ENCODE results near the gene LRBA.
"Not testable (repeated sequence)": the region's sequence is repeated elsewhere in the genome, so short reads cannot be mapped to it uniquely, and the experiment has no call there.

Gene LRBA

GRCh38 chr4:151015459-151016347, 619 bp upstream of the LRBA start:
- DNase-seq (ENCODE audit: low read depth, low spot score), result peak; percentile 94

GRCh38 chr4:151013944-151014343, 1.1 kb downstream of the LRBA start:
- DNase-seq (ENCODE audit: low read depth, low spot score), result no peak

GRCh38 chr4:151013491-151013890, 1.6 kb downstream of the LRBA start:
- DNase-seq (ENCODE audit: low read depth, low spot score), result no peak

- peak; percentile 39 for DNase-seq (ENCODE audit: low read depth, low spot score)
Observed at GRCh38 chr4:151012820-151013219, 2.3 kb downstream of the LRBA start.

- DNase-seq (ENCODE audit: low read depth, low spot score), result no peak
Observed at GRCh38 chr4:151012376-151012775, 2.7 kb downstream of the LRBA start.

- DNase-seq (ENCODE audit: low read depth, low spot score), result no peak
Observed at GRCh38 chr4:151004222-151004621, 10.9 kb downstream of the LRBA start.

- DNase-seq (ENCODE audit: low read depth, low spot score), result no peak
Observed at GRCh38 chr4:151000747-151001429, 14.2 kb downstream of the LRBA start.

- DNase-seq (ENCODE audit: low read depth, low spot score), result no peak
Observed at GRCh38 chr4:150999086-150999485, 16.0 kb downstream of the LRBA start.

- DNase-seq (ENCODE audit: low read depth, low spot score), result no peak
Observed at GRCh38 chr4:150997141-150997540, 17.9 kb downstream of the LRBA start.

- no peak for DNase-seq (ENCODE audit: low read depth, low spot score)
Observed at GRCh38 chr4:150994721-150995120, 20.4 kb downstream of the LRBA start.

- not testable (repeated sequence) for DNase-seq (ENCODE audit: low read depth, low spot score)
Observed at GRCh38 chr4:150993577-150993976, 21.5 kb downstream of the LRBA start.

GRCh38 chr4:150990993-150991392, 24.1 kb downstream of the LRBA start:
- no peak for DNase-seq (ENCODE audit: low read depth, low spot score)

- no peak for DNase-seq (ENCODE audit: low read depth, low spot score)
Observed at GRCh38 chr4:150990250-150990649, 24.8 kb downstream of the LRBA start.

- DNase-seq (ENCODE audit: low read depth, low spot score), result no peak
Observed at GRCh38 chr4:150988238-150988637, 26.8 kb downstream of the LRBA start.

GRCh38 chr4:150987204-150987603, 27.9 kb downstream of the LRBA start:
- no peak for DNase-seq (ENCODE audit: low read depth, low spot score)

- DNase-seq (ENCODE audit: low read depth, low spot score), result no peak
Observed at GRCh38 chr4:150986085-150986484, 29.0 kb downstream of the LRBA start.

- no peak for DNase-seq (ENCODE audit: low read depth, low spot score)
Observed at GRCh38 chr4:150983851-150984250, 31.2 kb downstream of the LRBA start.

GRCh38 chr4:150982557-150983233, 32.4 kb downstream of the LRBA start:
- no peak for DNase-seq (ENCODE audit: low read depth, low spot score)

- DNase-seq (ENCODE audit: low read depth, low spot score), result no peak
Observed at GRCh38 chr4:150978738-150979575, 36.1 kb downstream of the LRBA start.

GRCh38 chr4:150976478-150977118, 38.5 kb downstream of the LRBA start:
- DNase-seq (ENCODE audit: low read depth, low spot score), result peak; percentile 68

GRCh38 chr4:150974750-150975149, 40.3 kb downstream of the LRBA start:
- DNase-seq (ENCODE audit: low read depth, low spot score), result no peak
